ENCODE measurements around the gene TMSB10.
"Not testable (repeated sequence)": the region's sequence is repeated elsewhere in the genome, so short reads cannot be mapped to it uniquely, and the experiment has no call there.

TMSB10 gene

DNA sequence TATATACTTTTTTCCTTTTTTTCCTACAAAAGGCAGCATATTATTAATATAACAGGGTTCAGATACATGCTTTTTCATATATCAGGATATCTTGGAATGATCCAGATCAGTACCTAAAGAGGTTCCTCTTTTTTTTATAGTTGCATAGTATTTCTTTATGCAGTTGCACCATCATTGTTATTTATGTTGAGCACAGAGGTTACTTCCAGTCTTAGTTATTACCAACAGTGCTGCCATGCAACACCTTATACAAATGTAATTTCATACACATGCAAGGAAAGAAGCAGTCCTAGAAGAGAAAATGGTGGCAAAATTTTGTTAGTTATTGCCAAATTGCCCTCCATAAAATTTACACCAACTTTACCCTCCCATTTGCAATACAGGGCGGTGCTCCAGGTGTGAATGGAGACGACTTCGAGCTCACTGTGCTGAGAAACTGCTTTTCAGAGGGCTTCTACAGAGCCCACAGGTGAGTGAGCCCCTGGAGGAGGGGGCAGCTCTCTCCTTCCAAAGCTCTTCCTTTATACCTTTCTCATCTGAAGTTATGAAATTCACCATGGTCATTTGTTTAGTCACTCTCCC is 35.5 kb downstream of the TMSB10 start:
- DNase-seq = no peak

- no peak for DNase-seq
Observed at GRCh38 chr2:84942166-84942565, 36.7 kb downstream of the TMSB10 start.

DNA sequence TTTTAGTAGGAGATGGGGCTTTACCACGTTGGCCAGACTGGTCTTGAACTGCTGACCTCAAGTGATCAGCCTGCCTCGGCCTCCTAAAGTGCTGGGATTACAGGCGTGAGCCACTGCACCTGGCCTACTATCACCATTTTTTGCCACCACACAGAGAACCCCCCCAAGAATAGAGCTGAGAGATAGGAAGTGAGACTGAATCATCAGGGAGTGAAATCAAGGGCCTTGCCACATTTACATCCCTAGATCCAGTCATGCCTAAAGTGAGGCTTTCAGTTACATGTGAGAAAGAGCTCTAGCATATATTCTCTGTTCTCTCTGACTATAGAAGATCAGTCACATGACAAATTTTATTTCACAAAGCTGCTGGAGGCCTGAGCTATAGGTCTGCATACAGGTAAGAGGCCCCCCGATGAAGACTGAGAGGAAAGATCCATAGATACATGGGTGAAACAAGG is 37.5 kb downstream of the TMSB10 start:
- no peak for DNase-seq

GRCh38 chr2:84944295-84944909 is 38.9 kb downstream of the TMSB10 start:
- no peak for DNase-seq

DNA sequence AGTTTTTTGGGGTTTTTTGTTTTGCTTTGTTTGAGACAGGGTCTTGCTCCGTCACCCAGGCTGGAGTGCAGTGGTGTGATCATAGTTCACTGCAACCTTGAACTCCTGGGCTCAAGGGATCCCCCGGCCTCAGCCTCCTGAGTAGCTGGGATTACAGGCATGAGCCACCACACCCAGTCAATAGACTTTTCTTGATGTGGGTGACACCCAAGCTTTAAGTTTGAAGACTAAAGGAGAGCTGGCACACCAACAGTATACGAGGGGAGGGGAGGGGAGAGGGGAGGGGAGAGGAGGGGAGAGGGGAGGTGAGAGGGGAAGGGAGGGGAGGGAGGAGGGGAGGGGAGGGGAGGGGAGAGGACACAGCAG is 40.4 kb downstream of the TMSB10 start:
- DNase-seq = not testable (repeated sequence)

GRCh38 chr2:84946204-84947009 is 41.0 kb downstream of the TMSB10 start:
- DNase-seq = peak; percentile 61

DNA sequence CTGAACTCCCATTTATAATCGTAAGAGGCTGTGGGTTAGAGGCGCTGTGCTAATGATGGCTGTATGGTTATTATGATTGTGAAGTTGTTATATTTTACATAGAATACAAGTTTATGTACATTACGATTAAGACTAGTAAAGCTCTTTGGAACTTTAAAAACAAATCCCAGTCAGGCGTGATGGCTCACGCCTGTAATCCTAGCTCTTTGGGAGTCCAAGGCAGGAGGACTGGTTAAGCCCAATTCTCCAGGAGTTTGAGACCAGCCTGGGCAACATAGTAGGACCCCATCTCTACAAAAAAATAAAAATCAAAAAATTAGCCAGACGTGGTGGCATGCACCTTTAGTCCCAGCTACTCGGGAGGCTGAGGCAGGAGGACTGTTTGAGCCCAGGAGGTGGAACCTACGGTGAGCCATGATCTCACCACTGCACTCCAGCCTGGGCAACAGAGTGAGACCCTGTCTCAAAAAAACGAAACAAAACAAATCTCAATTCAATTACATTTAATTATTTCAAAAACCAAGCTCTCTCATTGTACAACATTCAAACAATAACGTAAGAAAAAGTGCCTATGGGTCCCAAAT is 41.6 kb downstream of the TMSB10 start:
- DNase-seq = no peak

DNA sequence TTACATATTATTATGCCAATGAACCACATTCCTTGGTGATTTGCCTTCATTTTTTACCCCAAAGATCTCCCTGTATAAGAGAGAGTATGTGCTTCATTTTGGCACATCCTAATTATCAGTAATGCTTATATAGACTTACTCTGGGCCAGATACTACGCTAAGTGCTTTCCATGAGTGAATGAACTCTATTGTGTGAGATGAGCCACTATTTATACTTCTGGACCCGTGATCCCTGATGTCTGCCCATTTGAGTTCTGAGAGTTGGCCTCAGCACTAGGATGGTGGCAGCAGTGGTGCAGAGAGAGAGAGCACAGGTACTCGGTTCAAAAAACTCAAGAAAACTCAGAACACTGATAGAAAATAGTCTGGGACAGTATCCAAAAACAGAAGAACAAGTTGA is 48.1 kb downstream of the TMSB10 start:
- DNase-seq = no peak

- no peak for DNase-seq
Observed at GRCh38 chr2:84954329-84954728, 48.9 kb downstream of the TMSB10 start.

Data from KG1 (cell line).